Esophagus muscularis mucosa (tissue), 4 donors: Measurements from ENCODE around the gene CACFD1. TPM values are rescaled to one million over a fixed set of nuclear protein-coding genes. Genes with fewer than 3 reads are reported as not detected.

ENCODE experiments used
- DNase-seq: peaks from one replicate; pipeline ENCODE4 v3.0.0-alpha.2; 2017; ENCODE audit errors: extremely low spot score
- H3K27ac ChIP-seq, 4 donors: fragments of 200-600 bp; sonication (generic); replicated peaks in 1 of 4; 1 replicate in 3 of 4; 2 replicates in 1 of 4; pipeline ENCODE4 v1.5.1; 2016 to 2019; ENCODE audit warnings: mild to moderate bottlenecking in 1 of 4
- H3K27me3 ChIP-seq, 4 donors: fragments of 200-600 bp; sonication (generic); one replicate each; pipeline versions ENCODE4 v1.5.1 to v1.6.0; 2016 to 2019
- H3K36me3 ChIP-seq, 4 donors: fragments of 200-600 bp; sonication (generic); one replicate each; pipeline ENCODE4 v1.5.1; 2016 to 2019
- H3K4me1 ChIP-seq, 4 donors: fragments of 200-600 bp; sonication (generic); one replicate each; pipeline ENCODE4 v1.5.1; 2016 to 2019
- H3K4me3 ChIP-seq, 4 donors: fragments of 200-600 bp; sonication (generic); 1 replicate in 2 of 4; 2 replicates in 2 of 4; pipeline ENCODE4 v1.5.1; 2016 to 2019; ENCODE audit warnings: mild to moderate bottlenecking in 4 of 4, moderate library complexity in 1 of 4
- H3K9me3 ChIP-seq, 4 donors: fragments of 200-600 bp; sonication (generic); 1 replicate in 3 of 4; 2 replicates in 1 of 4; pipeline ENCODE4 v1.5.1; 2016 to 2019
- CTCF ChIP-seq, 3 experiments: fragments of 200-600 bp in 2 of 3; fragments of 450-650 bp in 1 of 3; sonication (generic) in 2 of 3; IDR thresholded peaks; one replicate each; pipeline ENCODE4 v1.5.1; 2017 to 2019; ENCODE audit warnings: antibody characterized with exemption in 3 of 3, mild to moderate bottlenecking in 2 of 3, moderate library complexity in 1 of 3
- EP300 ChIP-seq: sonication (generic); formaldehyde crosslinking; IDR thresholded peaks from one replicate; pipeline ENCODE4 v1.6.1; 2017; ENCODE audit warnings: antibody characterized with exemption
- POLR2A ChIP-seq: fragments of 450-650 bp; IDR thresholded peaks from one replicate; pipeline ENCODE4 v1.6.1; 2017; ENCODE audit warnings: antibody characterized with exemption, moderate library complexity, mild to moderate bottlenecking, low read depth
- POLR2AphosphoS5 ChIP-seq, 2 donors: sonication (generic); formaldehyde crosslinking; IDR thresholded peaks; one replicate each; pipeline ENCODE4 v1.6.1; 2017; ENCODE audit warnings: antibody characterized with exemption in 2 of 2
- WGBS: methylation state at CpG from one replicate; pipeline ENCODE4 v1.1.5; 2018; 5-methylcytosine and 5-hydroxymethylcytosine counted together
- intact Hi-C: fragments of 100-400 bp; cut with DNase I; formaldehyde crosslinking; loops from one replicate; pipeline ENCODE4 v1.15.1; 2023
- total RNA-seq, 4 donors: library from RNA; depleted of rRNA; stranded (reverse); fragments of >200 nt; gene quantifications; one replicate each; pipeline versions ENCODE4 v1.1.0 to v1.2.1, GENCODE V29; 2016

Gene CACFD1
- total RNA-seq, 4 donors from 2014 or later = 12.5 to 27.8 (median 19.6) TPM

- TF ChIP-seq POLR2A (no peak), POLR2AphosphoS5 (IDR thresholded peaks at IDR 0.05) (no peak), EP300 (no peak), CTCF (IDR thresholded peaks at IDR 0.05) (no peak)
- no peaks in the 10 kb centered on the region for H3K9me3 ChIP-seq
- no peak overlapping the region for H3K4me3 ChIP-seq
- H3K27ac ChIP-seq = no peak overlapping the region
- H3K4me1 ChIP-seq = peaks cover 2 to 22% (median 18%) of the 10 kb centered on the region in 4 donors
- peaks cover 0 to 2% (median 0%) of the 10 kb centered on the region in 4 donors for H3K36me3 ChIP-seq
- DNase-seq = no peak
- intact Hi-C loops = no loop called here
- H3K27me3 ChIP-seq = peaks cover 0 to 68% (median 17%) of the 10 kb centered on the region in 4 donors
- 90% methylated on average over 13 of the region's 22 CpGs for WGBS
These were observed 34.6 kb upstream of the CACFD1 start for GRCh38 chr9:133425049-133425632.

- Histone ChIP-seq H3K9me3 (no peaks in the 10 kb centered on the region), H3K27me3 (peaks cover 0 to 68% (median 17%) of the 10 kb centered on the region in 4 donors), H3K4me1 (peaks cover 2 to 22% (median 18%) of the 10 kb centered on the region in 4 donors), H3K27ac (no peak overlapping the region), H3K4me3 (no peak overlapping the region), H3K36me3 (peaks cover 0 to 2% (median 0%) of the 10 kb centered on the region in 4 donors)
- 100% methylated on average over 1 of the region's 11 CpGs for WGBS
- intact Hi-C loops = no loop called here
- no peak for TF ChIP-seq POLR2A
- no peak for TF ChIP-seq EP300
- no peak for TF ChIP-seq CTCF (IDR thresholded peaks at IDR 0.05)
- no peak for TF ChIP-seq POLR2AphosphoS5 (IDR thresholded peaks at IDR 0.05)
- DNase-seq = no peak
These were observed 33.8 kb upstream of the CACFD1 start for GRCh38 chr9:133426011-133426410.

- H3K9me3 ChIP-seq = no peaks in the 10 kb centered on the region
- peaks cover 2 to 22% (median 18%) of the 10 kb centered on the region in 4 donors for H3K4me1 ChIP-seq
- no peak overlapping the region for H3K27ac ChIP-seq
- no peak for DNase-seq
- TF ChIP-seq CTCF (IDR thresholded peaks at IDR 0.05) (no peak), POLR2AphosphoS5 (IDR thresholded peaks at IDR 0.05) (no peak), POLR2A (no peak), EP300 (no peak)
- H3K27me3 ChIP-seq = peaks cover 0 to 68% (median 17%) of the 10 kb centered on the region in 4 donors
- peak overlapping the region in 1 of 4 donors; percentile 43 for H3K4me3 ChIP-seq
- intact Hi-C loops = no loop called here
- WGBS = 69% methylated on average over 10 of the region's 10 CpGs
- H3K36me3 ChIP-seq = peaks cover 0 to 2% (median 0%) of the 10 kb centered on the region in 4 donors
These were observed 32.0 kb upstream of the CACFD1 start for GRCh38 chr9:133427658-133428348.

GRCh38 chr9:133428617-133429101, 31.1 kb upstream of the CACFD1 start:
- intact Hi-C loops = no loop called here
- TF ChIP-seq POLR2A (no peak), CTCF (IDR thresholded peaks at IDR 0.05) (no peak), EP300 (no peak), POLR2AphosphoS5 (IDR thresholded peaks at IDR 0.05) (no peak)
- peak overlapping the region; percentile 28 to 52 (median 39) for H3K4me3 ChIP-seq
- no peaks in the 10 kb centered on the region for H3K9me3 ChIP-seq
- H3K27ac ChIP-seq = no peak overlapping the region
- peaks cover 2 to 22% (median 18%) of the 10 kb centered on the region in 4 donors for H3K4me1 ChIP-seq
- peaks cover 0 to 64% (median 17%) of the 10 kb centered on the region in 4 donors for H3K27me3 ChIP-seq
- DNase-seq = no peak
- H3K36me3 ChIP-seq = peaks cover 0 to 2% (median 0%) of the 10 kb centered on the region in 4 donors
- WGBS = 17% methylated on average over 23 of the region's 57 CpGs
